DMS 273 treated with DMSO at 0.1 percent for 48 hours (cell line): ENCODE measurements around the gene ZKSCAN3.
A peak's percentile ranks its signal among the peaks of the same experiment; 100 is the strongest.
"Not testable (repeated sequence)": the region's sequence is repeated elsewhere in the genome, so short reads cannot be mapped to it uniquely, and the experiment has no call there.

Source experiments
- DNase-seq: peaks from one replicate; lab custom pipeline; 2025; lab: John Stamatoyannopoulos, UW

The ZKSCAN3 gene

GRCh38 chr6:28349892-28350737 lies at the start of gene ZKSCAN3:
TSS of gene ZKSCAN3 (plus strand) at chr6:28349947. CDS start at chr6:28359587, 9,640 bp downstream.
- DNase-seq = peak; percentile 69

GRCh38 chr6:28303570-28303969 lies 46.2 kb upstream of the ZKSCAN3 start:
- DNase-seq = no peak

DNA sequence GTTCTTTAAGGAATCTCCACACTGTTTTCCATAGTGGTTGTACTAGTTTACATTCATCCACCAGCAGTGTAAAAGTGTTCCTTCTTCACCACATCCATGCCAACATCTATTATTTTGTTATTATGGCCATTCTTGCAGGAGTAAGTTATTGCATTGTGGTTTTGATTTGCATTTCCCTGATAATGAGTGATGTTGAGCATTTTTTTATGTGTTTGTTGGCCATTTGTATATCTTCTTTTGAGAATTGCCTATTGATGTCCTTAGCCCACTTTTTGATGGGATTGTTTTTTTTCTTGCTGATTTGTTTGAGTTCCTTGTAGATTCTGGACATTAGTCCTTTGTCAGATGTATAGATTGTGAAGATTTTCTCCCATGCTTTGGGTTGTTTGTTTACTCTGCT lies 43.4 kb upstream of the ZKSCAN3 start:
- not testable (repeated sequence) for DNase-seq

DNA sequence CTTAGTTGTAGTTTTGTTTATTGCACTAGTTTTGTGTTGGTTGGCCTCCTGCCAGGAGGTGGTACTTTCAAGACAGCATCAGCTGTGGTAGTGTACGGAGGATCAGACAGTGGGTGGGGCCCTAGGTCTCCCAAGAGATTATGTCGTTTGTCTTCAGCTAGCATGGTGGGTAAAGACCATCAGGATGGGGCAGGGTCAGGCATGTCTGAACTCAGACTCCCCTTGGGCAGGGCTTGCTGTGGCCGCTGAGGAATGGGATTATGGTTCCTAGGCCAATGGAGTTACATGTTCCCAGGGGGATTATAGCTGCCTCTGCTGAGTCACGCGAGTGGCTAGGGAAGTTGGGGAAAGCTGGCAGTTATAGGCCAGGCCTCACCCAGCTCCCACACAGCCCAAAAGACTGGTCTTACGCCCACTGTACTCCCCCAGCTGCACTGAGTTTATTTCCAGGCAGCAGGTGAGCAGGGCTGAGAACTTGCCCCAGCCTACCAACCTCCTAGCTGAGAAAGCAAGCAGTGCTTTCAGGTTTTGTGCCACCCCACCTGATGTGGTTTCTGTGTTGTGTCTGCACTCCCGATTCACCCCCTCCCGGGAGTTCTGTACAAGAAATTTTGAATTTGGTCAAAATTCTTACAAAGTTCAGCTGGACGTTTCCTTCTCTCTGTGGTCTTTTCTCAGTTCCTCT lies 38.5 kb upstream of the ZKSCAN3 start:
- no peak for DNase-seq

DNA sequence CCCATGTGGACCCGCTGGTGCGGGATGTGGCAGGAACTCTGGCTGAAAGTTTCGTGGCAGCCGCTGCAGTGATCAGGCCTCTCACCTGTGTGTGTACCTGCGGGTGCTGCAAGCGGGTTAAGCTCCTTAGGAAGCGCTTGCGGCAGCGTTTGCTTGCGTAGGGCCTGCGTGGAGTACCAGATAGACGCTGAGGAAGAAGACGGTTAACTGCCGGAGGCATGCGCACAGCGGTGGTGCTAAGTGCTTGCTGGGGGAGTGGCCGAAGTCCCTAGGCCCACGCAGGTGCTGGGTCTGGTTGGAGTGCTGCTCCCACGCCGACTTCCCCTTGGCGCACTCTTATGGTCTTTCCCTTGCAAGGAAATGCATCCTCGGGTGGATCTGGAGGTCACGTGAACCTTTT lies 36.8 kb upstream of the ZKSCAN3 start:
- DNase-seq = no peak

DNA sequence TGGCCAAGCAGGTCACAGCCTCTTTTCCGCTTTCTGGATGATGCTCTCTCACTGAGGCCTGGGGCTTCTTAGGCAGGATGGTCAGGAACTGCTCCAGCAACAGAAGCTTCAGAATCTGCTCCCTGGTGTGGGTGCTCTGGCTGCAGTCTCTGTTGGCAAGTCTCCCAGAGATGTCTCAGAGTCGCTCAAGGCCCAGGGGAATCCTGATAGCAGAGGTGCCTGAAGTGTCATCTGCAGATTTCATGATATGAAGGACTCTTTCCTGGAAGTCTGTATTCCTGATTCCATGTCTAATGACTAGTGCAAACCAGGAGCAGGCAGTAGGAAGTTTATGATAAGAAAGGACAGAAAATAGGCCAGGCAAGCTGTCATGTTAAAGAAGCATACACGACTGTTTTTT lies 34.1 kb upstream of the ZKSCAN3 start:
- no peak for DNase-seq

GRCh38 chr6:28317866-28318265 lies 31.9 kb upstream of the ZKSCAN3 start:
- not testable (repeated sequence) for DNase-seq

DNA sequence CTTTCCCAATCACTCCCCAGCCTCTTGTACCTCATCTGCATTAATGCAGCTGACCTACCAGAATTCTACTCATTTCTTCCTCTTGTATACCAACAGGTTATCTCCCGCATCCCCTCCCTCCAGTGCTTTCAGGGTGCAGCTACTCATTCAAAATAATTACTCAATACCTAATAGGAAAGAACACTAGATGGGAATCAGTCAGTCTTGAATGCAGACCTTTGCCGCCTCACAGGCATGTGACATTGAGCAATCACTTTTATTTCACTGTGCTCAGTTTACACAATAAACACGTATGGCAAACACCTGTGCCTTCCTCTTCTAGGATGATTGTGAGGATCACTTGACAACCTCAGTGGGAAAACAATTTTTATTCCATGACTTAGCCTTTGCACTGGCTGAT lies 27.1 kb upstream of the ZKSCAN3 start:
- DNase-seq = no peak

DNA sequence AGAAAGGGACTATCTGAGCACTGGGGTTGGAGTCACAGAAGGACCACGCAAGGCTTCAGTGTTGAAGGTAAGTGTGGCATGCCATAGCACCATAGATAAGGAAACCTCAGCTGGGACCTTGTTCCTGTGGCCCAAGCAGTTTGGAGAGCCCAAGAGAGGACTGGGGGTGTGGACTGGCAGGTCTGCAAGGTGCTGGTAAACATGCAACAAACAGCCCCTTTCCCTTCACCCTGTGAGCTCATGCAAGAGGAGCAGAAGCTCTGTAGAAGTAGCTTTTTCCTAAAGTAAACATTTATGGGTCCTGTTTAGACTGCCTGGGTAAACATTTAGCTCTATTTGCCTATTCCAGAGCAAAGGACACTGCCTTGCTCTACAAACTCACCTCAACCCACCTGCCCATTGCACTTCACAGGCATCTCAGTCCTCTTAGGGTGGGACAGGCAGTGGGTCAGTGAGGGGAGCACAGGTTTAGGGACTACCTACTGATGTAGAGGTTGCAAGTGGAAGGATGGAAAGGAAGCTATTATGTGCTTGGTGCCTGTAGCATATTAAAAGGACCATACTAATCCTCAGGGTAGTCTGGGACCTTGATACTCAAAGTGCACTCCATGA lies 25.8 kb upstream of the ZKSCAN3 start:
- DNase-seq = no peak

GRCh38 chr6:28326371-28326948 lies 23.3 kb upstream of the ZKSCAN3 start:
- no peak for DNase-seq

- DNase-seq = no peak
These were observed 19.7 kb upstream of the ZKSCAN3 start for GRCh38 chr6:28330041-28330440.

- no peak for DNase-seq
These were observed 16.7 kb upstream of the ZKSCAN3 start for GRCh38 chr6:28333047-28333446.

DNA sequence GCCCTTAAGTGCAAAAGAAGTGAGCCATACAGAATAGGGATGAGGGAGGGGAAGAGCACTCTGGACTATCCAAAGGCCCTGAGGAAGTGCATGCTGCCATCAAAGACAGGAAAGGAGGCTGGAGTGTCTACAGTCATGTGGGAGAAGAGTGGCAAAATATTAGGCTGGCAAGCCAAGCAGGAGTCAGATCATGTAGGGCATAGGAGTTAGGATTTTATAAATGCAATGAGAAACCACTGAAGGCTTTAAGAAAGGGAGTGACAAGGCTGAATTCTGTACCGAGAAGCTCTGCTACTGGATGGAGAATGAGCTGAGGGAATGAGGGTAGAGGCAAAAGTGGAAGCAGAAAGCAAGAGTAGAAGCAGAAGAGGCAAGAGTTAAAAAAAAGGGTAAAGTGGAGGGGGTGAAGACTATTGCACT lies 16.1 kb upstream of the ZKSCAN3 start:
- no peak for DNase-seq

- no peak for DNase-seq
These were observed 15.3 kb upstream of the ZKSCAN3 start for GRCh38 chr6:28334286-28335039.

- no peak for DNase-seq
These were observed 14.6 kb upstream of the ZKSCAN3 start for GRCh38 chr6:28335040-28335563.

DNA sequence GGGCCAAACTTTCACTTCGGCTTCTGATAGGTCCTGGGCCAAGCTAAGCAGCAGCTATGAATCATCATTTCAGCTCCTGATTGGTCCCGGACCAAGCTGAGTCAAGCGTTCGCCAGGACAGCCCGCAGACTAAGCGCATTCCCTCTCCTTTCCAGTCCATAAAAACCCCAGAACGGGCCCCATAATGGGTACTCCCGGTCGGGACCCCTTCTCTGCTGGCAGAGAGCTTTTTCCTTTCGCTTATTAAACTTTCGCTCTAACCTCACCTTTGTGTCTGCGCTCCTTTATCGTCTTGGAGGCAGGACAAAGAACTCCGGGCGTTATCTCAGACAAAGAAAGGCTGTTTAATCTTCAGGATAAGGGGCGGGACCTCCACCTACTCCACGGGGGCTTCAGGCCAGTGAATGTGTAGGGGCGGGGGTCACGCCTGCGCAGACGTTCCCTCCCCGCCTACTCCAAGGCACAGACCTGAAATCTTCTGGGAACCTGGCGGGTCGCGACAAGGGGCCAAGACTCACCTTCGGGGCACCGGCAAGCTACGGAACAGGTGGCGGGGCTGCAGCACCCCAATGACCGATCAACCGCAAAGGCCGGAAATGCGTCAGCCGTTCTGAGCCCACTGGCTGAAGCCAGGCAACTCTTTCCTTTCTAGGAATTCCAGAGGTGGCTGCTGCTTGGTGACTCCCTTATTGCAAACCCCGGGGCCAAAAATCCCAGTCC lies 14.0 kb upstream of the ZKSCAN3 start, which contains the start of gene ZSCAN31:
ZSCAN31 (minus strand) TSS at position 585 of the 720 bp plus-strand sequence. CDS start 6,465 bp downstream, outside the sequence.
- DNase-seq = peak; percentile 92

GRCh38 chr6:28336284-28337120 lies 13.2 kb upstream of the ZKSCAN3 start:
- peak; percentile 46 for DNase-seq

- no peak for DNase-seq
These were observed 12.6 kb upstream of the ZKSCAN3 start for GRCh38 chr6:28337121-28337520.

DNA sequence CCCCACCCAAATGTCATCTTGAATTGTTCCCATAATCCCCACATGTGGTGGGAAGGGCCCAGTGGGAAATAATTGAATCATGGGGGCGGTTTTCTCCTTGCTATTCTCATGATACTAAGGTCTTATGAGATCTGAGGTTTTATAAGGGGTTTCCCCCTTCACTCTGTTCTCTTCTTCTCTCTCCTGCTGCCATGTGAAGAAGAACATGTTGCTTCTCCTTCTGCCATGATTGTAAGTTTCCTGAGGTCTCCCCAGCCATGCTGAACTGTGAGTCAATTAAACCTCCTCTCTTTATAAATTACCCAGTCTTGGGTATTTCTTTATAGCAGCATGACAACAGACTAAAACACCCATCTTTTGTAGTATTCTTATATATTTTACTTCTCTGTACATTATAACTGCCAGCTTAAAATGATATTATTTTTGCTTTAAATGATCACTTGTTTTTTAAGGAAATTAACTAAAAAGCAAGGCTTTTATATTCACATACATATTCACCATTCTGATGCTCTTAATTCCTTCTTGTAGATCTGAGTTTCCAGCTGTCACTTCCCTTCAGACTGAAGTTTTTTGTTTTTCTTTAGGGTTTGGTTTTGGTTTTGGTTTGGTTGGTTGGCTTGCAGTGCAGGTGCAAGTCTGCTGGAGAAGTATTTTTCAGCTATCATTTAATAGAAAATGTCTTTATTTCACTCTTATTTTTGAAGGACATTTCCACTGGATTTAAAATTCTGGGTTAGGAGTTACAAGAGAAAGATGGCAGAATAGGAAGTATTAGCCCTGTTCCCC lies 9.2 kb upstream of the ZKSCAN3 start:
- DNase-seq = no peak
